HepG2 (cell line): ENCODE data around the gene JPH4. TPM values are rescaled to one million over a fixed set of nuclear protein-coding genes. Genes with fewer than 3 reads are reported as not detected.

Experiments used
- ATAC-seq: fragments of 200-7000 bp; cut with Tn5 transposase; 3 replicates; pipeline ENCODE4 v1.9.1; 2020; ENCODE audit warnings: mild to moderate bottlenecking, moderate library complexity
- BruUV-seq: library from RNA; stranded (reverse); fragments of 400-500 nt; replicated peaks from 2 replicates; lab custom pipeline; 2021; lab: Mats Ljungman, UMichigan
- CTCF ChIA-PET: fragments of 300-600 bp; formaldehyde crosslinking; extraction: SDS; loops from one replicate; lab custom pipeline; 2021; ENCODE audit warnings: low total read pairs, inconsistent platforms, low intra/inter-chr PET ratio; lab: Yijun Ruan, JAX
- POLR2A ChIA-PET: fragments of 350-600 bp; sonication (Branson Sonifier 250); formaldehyde crosslinking; loops from one replicate; lab custom pipeline; 2020; ENCODE audit warnings: antibody characterized with exemption, inconsistent platforms; lab: Yijun Ruan, JAX
- DNase-seq: peaks from one replicate; pipeline ENCODE4 v3.0.0-alpha.2; 2015; ENCODE audit warnings: low spot score
- FAIRE-seq: peaks from 3 replicates; lab custom pipeline; 2011; peaks lifted over from hg19 to GRCh38; lab: Jason Lieb, UNC
- H2AFZ ChIP-seq: one replicate; pipeline ENCODE4 v1.6.1; 2011; ENCODE audit warnings: low read length, inconsistent platforms
- H3K27ac ChIP-seq: fragments of 300-600 bp; 3 replicates; pipeline ENCODE4 v1.8.0; 2011; ENCODE audit warnings: mixed run types, mild to moderate bottlenecking, mixed read lengths, low read length, inconsistent platforms; ENCODE audit not compliant: insufficient read depth; ENCODE audit errors: extremely low read length
- H3K27me3 ChIP-seq, 2 experiments: fragments of 200-600 bp in 1 of 2; 2 replicates in 1 of 2; 3 replicates in 1 of 2; pipeline versions ENCODE4 v1.6.0 to v1.8.0; 2011; ENCODE audit warnings: low read length in 2 of 2, mild to moderate bottlenecking in 2 of 2, moderate library complexity in 2 of 2, inconsistent platforms in 1 of 2; ENCODE audit not compliant: insufficient read depth in 2 of 2, control insufficient read depth in 1 of 2
- H3K36me3 ChIP-seq, 2 experiments: fragments of 200-600 bp in 1 of 2; replicated peaks in 1 of 2; 2 replicates in 1 of 2; 3 replicates in 1 of 2; pipeline versions ENCODE4 v1.5.1 to v1.8.0; 2011; ENCODE audit warnings: low read length in 2 of 2, inconsistent platforms in 1 of 2; ENCODE audit not compliant: insufficient read depth in 2 of 2, control insufficient read depth in 1 of 2
- H3K4me1 ChIP-seq: 2 replicates; pipeline ENCODE4 v1.5.1; 2012; ENCODE audit warnings: low read length, inconsistent platforms; ENCODE audit not compliant: insufficient read depth
- H3K4me2 ChIP-seq: 2 replicates; pipeline ENCODE4 v1.6.0; 2011; ENCODE audit warnings: low read depth, low read length, inconsistent platforms
- H3K4me3 ChIP-seq, 3 experiments: fragments of 200-600 bp in 1 of 3; sonication (generic), shearing (Covaris generic) in 1 of 3; replicated peaks in 1 of 3; 2 replicates each; pipeline ENCODE4 v1.5.1; 2011 to 2016; ENCODE audit warnings: low read length in 3 of 3, inconsistent platforms in 2 of 3, low read depth in 2 of 3, mild to moderate bottlenecking in 2 of 3, control low read depth in 1 of 3, mixed read lengths in 1 of 3; ENCODE audit not compliant: insufficient read depth in 1 of 3
- H3K79me2 ChIP-seq: one replicate; pipeline ENCODE4 v1.6.1; 2011; ENCODE audit warnings: low read length, inconsistent platforms; ENCODE audit not compliant: insufficient read depth
- H3K9ac ChIP-seq: 2 replicates; pipeline ENCODE4 v1.6.0; 2011; ENCODE audit warnings: mild to moderate bottlenecking, low read depth, low read length, inconsistent platforms; ENCODE audit not compliant: insufficient read depth
- H3K9me3 ChIP-seq: 2 replicates; pipeline ENCODE4 v1.5.1; 2012; ENCODE audit warnings: mild to moderate bottlenecking, low read length
- H4K20me1 ChIP-seq: 2 replicates; pipeline ENCODE4 v1.6.0; 2011; ENCODE audit warnings: inconsistent platforms, mild to moderate bottlenecking, low read length, moderate library complexity; ENCODE audit not compliant: insufficient read depth
- BCL6 ChIP-seq: IDR thresholded peaks from 2 replicates; pipeline ENCODE4 v1.6.1; 2016; ENCODE audit warnings: missing genetic modification reagents, missing compliant biosample characterization
- CCDC6 ChIP-seq: sonication (generic); formaldehyde crosslinking; IDR thresholded peaks from 2 replicates; pipeline ENCODE4 v1.8.1; 2022; ENCODE audit warnings: mild to moderate bottlenecking, missing genetic modification reagents, moderate library complexity
- FLYWCH1 ChIP-seq: sonication (generic); formaldehyde crosslinking; IDR thresholded peaks from 2 replicates; pipeline ENCODE4 v1.8.1; 2023; ENCODE audit warnings: mild to moderate bottlenecking, missing genetic modification reagents
- FOXA3 ChIP-seq: IDR thresholded peaks from 2 replicates; pipeline ENCODE4 v1.6.1; 2016; ENCODE audit warnings: missing genetic modification reagents, missing compliant biosample characterization
- FOXP1 ChIP-seq, 2 experiments: fragments of 450-650 bp in 1 of 2; IDR thresholded peaks; 2 replicates each; pipeline ENCODE4 v1.6.1; 2017 to 2018; ENCODE audit warnings: antibody characterized with exemption in 1 of 2
- ISL2 ChIP-seq: sonication (generic); formaldehyde crosslinking; IDR thresholded peaks from 2 replicates; pipeline ENCODE4 v1.5.0; 2020; ENCODE audit warnings: missing genetic modification reagents
- KDM4B ChIP-seq: sonication (generic); formaldehyde crosslinking; IDR thresholded peaks from 2 replicates; pipeline ENCODE4 v1.4.0; 2020; ENCODE audit warnings: missing genetic modification reagents
- MED1 ChIP-seq: sonication (generic); formaldehyde crosslinking; IDR thresholded peaks from 2 replicates; pipeline ENCODE4 v1.4.0; 2020; ENCODE audit warnings: missing genetic modification reagents
- POLR2AphosphoS2 ChIP-seq: IDR thresholded peaks from 2 replicates; pipeline ENCODE4 v1.6.1; 2011; ENCODE audit warnings: low read depth, low read length, improper control_type of control experiment
- TEF ChIP-seq: sonication (generic); formaldehyde crosslinking; IDR thresholded peaks from 2 replicates; pipeline ENCODE4 v1.5.0; 2020; ENCODE audit warnings: missing genetic modification reagents
- THAP11 ChIP-seq: IDR thresholded peaks from 2 replicates; pipeline ENCODE4 v1.6.1; 2016; ENCODE audit warnings: missing biosample characterization, missing genetic modification reagents
- ZBTB21 ChIP-seq: sonication (generic); formaldehyde crosslinking; IDR thresholded peaks from 2 replicates; pipeline ENCODE4 v1.4.0; 2020; ENCODE audit warnings: missing genetic modification reagents
- ZFP36 ChIP-seq: fragments of 150-350 bp; IDR thresholded peaks from 2 replicates; pipeline ENCODE4 v1.6.1; 2018; ENCODE audit warnings: borderline replicate concordance, low read length, low read depth; ENCODE audit not compliant: partially characterized antibody
- ZMAT3 ChIP-seq: sonication (generic); formaldehyde crosslinking; conservative IDR thresholded peaks from 2 replicates; pipeline ENCODE4 v1.7.0; 2021; ENCODE audit warnings: missing genetic modification reagents
- ZNF12 ChIP-seq: sonication (generic); formaldehyde crosslinking; IDR thresholded peaks from 2 replicates; pipeline ENCODE4 v1.5.0; 2020; ENCODE audit warnings: missing genetic modification reagents
- ZNF562 ChIP-seq: sonication (generic); formaldehyde crosslinking; IDR thresholded peaks from 2 replicates; pipeline ENCODE4 v1.8.0; 2022; ENCODE audit warnings: missing genetic modification reagents, borderline replicate concordance
- WGBS: methylation state at CpG from one replicate; pipeline ENCODE4 v1.1.6; 2017; ENCODE audit warnings: low lambda C conversion rate; 5-methylcytosine and 5-hydroxymethylcytosine counted together
- in situ Hi-C: cut with HindIII; loops from 2 replicates; pipeline ENCODE4 v1.10.0; 2017; ENCODE audit warnings: low pct_unique_long_range_greater_than_20kb; ENCODE audit not compliant: extremely low pct_ligation_motif_present
- intact Hi-C: fragments of 100-400 bp; cut with micrococcal nuclease; formaldehyde crosslinking; loops from one replicate; pipeline ENCODE4 v1.10.0; 2022; ENCODE audit not compliant: unreplicated experiment
- polyA plus RNA-seq, 8 experiments: library from polyadenylated mRNA; depleted of rRNA in 3 of 8; stranded (reverse) in 7 of 8; unstranded in 1 of 8; fragments of >200 nt; fragmentation: Illumina TruSeq in 4 of 8; extraction: Trizol in 4 of 8; gene quantifications; 2 replicates each; pipeline versions ENCODE4 v1.2.1 to v1.2.3, GENCODE V29; 2011 to 2016; ENCODE audit warnings: low read depth in 4 of 8, missing spikeins in 1 of 8, mixed read lengths in 1 of 8; ENCODE audit not compliant: insufficient read depth in 1 of 8
- total RNA-seq, 5 experiments: library from RNA; depleted of rRNA; stranded (reverse); fragments of >200 nt; fragmentation: Illumina TruSeq; extraction: Trizol; gene quantifications; 2 replicates each; pipeline ENCODE4 v1.2.3, GENCODE V29; 2016; ENCODE audit warnings: low read depth in 1 of 5
- TF ChIP-seq, protein P1 (sequence below): sonication (generic); formaldehyde crosslinking; IDR thresholded peaks from 2 replicates; pipeline ENCODE4 v1.9.0; 2022; ENCODE audit warnings: low read depth, missing genetic modification reagents
- TF ChIP-seq, protein P2 (sequence below): sonication (generic); formaldehyde crosslinking; IDR thresholded peaks from 2 replicates; pipeline ENCODE4 v1.4.0; 2020; ENCODE audit warnings: missing genetic modification reagents, mild to moderate bottlenecking, borderline replicate concordance
- TF ChIP-seq, protein P3 (sequence below): sonication (generic); formaldehyde crosslinking; IDR thresholded peaks from 2 replicates; pipeline ENCODE4 v1.5.0; 2020; ENCODE audit warnings: mild to moderate bottlenecking, missing genetic modification reagents

Gene JPH4
- total and polyA plus RNA-seq, 2 of the 13 experiments (the other 11 are each of a cell fraction or from before 2014, with no cell fraction given) = 0.08 to 0.22 TPM

DNA sequence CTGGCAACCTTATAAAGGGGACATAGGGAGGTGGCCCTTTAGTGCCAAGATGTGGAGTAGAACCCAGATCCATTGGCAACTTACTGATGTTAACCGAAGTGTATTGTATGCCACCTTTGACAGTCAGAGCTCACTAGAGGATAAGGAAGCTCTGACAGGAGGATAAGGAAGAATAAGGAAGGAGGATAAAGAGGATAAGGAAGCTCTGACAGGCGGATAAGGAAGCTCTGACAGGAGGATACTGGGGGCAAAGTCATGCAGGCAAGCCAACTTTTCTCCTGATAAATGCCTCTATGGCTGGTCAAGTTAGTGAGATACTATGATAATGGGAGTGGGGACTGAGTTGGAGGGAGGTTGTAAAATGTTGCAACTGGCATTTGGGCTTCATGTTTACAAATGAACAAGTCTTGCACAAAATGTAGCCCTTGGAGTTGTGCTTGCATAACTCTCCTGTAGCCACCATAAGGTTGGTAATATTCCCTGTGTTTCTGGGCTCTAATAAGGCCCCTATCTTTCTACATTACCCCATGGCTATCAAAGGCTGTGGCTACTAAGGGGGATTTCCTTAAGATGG, 39.9 kb upstream of the JPH4 start:
- Histone ChIP-seq H3K36me3 (no peaks in the 10 kb centered on the region), H3K27me3 (no peaks in the 10 kb centered on the region), H3K79me2 (no peaks in the 10 kb centered on the region), H3K9ac (no peak overlapping the region), H3K4me2 (no peak overlapping the region), H3K27ac (no peak overlapping the region), H2AFZ (no peak overlapping the region), H3K4me1 (peaks cover 73% of the 10 kb centered on the region), H3K4me3 (no peak overlapping the region), H3K9me3 (peaks cover 3% of the 10 kb centered on the region), H4K20me1 (no peaks in the 10 kb centered on the region)
- BruUV-seq = no TSS peak
- ATAC-seq (peak; percentile 7; the same call in 1 of the 3 replicates), FAIRE-seq (no peak), DNase-seq (no peak)
- ChIA-PET CTCF (interaction anchor here (2.2 kb wide), 1 partner anchor 30 kb away, joined by 7 read pairs; no protein-coding TSS in a partner anchor), POLR2A (interaction anchor here (1.0 to 14.7 kb wide), 2 partner anchors 18 to 34 kb away, joined by 3 to 1105 read pairs; partner anchors contain the start of gene DHRS2)
- WGBS = 92% methylated on average over 2 of the region's 2 CpGs
- in situ Hi-C loops = no loop called here
- intact Hi-C loops = no loop called here
- TF ChIP-seq ZNF562 = no peak
- peak; percentile 94 for TF ChIP-seq FOXA3 (CRISPR knock-in tag)
- TF ChIP-seq FOXP1 (IDR thresholded peaks at IDR 0.05) = no peak
- peak; percentile 81 for TF ChIP-seq FOXP1 (CRISPR knock-in tag; IDR thresholded peaks at IDR 0.05)
- no peak for TF ChIP-seq CCDC6
- peak; percentile 36; the same call in 1 of the 2 replicates for TF ChIP-seq THAP11
- TF ChIP-seq, protein P1, sequence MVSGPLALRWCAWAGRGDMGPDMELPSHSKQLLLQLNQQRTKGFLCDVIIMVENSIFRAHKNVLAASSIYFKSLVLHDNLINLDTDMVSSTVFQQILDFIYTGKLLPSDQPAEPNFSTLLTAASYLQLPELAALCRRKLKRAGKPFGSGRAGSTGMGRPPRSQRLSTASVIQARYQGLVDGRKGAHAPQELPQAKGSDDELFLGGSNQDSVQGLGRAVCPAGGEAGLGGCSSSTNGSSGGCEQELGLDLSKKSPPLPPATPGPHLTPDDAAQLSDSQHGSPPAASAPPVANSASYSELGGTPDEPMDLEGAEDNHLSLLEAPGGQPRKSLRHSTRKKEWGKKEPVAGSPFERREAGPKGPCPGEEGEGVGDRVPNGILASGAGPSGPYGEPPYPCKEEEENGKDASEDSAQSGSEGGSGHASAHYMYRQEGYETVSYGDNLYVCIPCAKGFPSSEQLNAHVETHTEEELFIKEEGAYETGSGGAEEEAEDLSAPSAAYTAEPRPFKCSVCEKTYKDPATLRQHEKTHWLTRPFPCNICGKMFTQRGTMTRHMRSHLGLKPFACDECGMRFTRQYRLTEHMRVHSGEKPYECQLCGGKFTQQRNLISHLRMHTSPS (CRISPR knock-in tag) = no peak
- no peak for TF ChIP-seq POLR2AphosphoS2
- no peak for TF ChIP-seq ZMAT3 (CRISPR knock-in tag)
- TF ChIP-seq, protein P2, sequence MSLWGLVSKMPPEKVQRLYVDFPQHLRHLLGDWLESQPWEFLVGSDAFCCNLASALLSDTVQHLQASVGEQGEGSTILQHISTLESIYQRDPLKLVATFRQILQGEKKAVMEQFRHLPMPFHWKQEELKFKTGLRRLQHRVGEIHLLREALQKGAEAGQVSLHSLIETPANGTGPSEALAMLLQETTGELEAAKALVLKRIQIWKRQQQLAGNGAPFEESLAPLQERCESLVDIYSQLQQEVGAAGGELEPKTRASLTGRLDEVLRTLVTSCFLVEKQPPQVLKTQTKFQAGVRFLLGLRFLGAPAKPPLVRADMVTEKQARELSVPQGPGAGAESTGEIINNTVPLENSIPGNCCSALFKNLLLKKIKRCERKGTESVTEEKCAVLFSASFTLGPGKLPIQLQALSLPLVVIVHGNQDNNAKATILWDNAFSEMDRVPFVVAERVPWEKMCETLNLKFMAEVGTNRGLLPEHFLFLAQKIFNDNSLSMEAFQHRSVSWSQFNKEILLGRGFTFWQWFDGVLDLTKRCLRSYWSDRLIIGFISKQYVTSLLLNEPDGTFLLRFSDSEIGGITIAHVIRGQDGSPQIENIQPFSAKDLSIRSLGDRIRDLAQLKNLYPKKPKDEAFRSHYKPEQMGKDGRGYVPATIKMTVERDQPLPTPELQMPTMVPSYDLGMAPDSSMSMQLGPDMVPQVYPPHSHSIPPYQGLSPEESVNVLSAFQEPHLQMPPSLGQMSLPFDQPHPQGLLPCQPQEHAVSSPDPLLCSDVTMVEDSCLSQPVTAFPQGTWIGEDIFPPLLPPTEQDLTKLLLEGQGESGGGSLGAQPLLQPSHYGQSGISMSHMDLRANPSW (CRISPR knock-in tag) = no peak
- TF ChIP-seq ZBTB21 (CRISPR knock-in tag) = no peak
- TF ChIP-seq ISL2 (CRISPR knock-in tag) = no peak; the same call in 1 of the 2 replicates
- peak; percentile 29; the same call in 1 of the 2 replicates for TF ChIP-seq BCL6 (CRISPR knock-in tag)
- TF ChIP-seq, protein P3, sequence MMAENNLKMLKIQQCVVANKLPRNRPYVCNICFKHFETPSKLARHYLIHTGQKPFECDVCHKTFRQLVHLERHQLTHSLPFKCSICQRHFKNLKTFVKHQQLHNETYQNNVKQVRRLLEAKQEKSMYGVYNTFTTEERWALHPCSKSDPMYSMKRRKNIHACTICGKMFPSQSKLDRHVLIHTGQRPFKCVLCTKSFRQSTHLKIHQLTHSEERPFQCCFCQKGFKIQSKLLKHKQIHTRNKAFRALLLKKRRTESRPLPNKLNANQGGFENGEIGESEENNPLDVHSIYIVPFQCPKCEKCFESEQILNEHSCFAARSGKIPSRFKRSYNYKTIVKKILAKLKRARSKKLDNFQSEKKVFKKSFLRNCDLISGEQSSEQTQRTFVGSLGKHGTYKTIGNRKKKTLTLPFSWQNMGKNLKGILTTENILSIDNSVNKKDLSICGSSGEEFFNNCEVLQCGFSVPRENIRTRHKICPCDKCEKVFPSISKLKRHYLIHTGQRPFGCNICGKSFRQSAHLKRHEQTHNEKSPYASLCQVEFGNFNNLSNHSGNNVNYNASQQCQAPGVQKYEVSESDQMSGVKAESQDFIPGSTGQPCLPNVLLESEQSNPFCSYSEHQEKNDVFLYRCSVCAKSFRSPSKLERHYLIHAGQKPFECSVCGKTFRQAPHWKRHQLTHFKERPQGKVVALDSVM (CRISPR knock-in tag) = no peak
- TF ChIP-seq TEF (CRISPR knock-in tag) = peak; percentile 95
- TF ChIP-seq MED1 (CRISPR knock-in tag) = peak; percentile 41; the same call in 1 of the 2 replicates
- no peak for TF ChIP-seq KDM4B (CRISPR knock-in tag)
- TF ChIP-seq FLYWCH1 (CRISPR knock-in tag) = no peak
- no peak for TF ChIP-seq ZFP36
- TF ChIP-seq ZNF12 = peak; percentile 87
